ENCODE data around the gene SLC25A18.

DNA sequence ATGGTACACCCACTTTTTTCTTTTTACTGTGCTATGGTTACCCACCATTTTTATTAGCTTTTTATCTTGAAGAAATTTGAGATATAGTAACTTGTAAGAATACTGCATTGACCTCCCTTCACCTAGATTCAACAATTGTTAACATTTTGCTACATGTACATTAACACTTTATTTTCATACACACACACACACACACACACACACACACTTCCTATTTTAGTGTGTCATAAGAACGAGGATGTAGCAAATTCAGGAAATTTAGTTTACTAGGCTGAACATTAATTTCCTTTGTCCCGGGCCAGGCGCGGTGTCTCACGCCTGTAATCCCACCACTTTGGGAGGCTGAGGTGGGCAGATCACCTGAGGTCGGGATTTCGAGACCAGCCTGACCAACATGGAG is 66.3 kb downstream of the SLC25A18 start:
- TF ChIP-seq, protein P1, sequence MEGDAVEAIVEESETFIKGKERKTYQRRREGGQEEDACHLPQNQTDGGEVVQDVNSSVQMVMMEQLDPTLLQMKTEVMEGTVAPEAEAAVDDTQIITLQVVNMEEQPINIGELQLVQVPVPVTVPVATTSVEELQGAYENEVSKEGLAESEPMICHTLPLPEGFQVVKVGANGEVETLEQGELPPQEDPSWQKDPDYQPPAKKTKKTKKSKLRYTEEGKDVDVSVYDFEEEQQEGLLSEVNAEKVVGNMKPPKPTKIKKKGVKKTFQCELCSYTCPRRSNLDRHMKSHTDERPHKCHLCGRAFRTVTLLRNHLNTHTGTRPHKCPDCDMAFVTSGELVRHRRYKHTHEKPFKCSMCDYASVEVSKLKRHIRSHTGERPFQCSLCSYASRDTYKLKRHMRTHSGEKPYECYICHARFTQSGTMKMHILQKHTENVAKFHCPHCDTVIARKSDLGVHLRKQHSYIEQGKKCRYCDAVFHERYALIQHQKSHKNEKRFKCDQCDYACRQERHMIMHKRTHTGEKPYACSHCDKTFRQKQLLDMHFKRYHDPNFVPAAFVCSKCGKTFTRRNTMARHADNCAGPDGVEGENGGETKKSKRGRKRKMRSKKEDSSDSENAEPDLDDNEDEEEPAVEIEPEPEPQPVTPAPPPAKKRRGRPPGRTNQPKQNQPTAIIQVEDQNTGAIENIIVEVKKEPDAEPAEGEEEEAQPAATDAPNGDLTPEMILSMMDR (IDR thresholded peaks at IDR 0.05), result no peak
- TF ChIP-seq POLR2A (IDR thresholded peaks at IDR 0.05), result no peak

Data from right lobe of liver (tissue), 4 donors.